ENCODE results near the gene CES1.
"Not testable (repeated sequence)": the region's sequence is repeated elsewhere in the genome, so short reads cannot be mapped to it uniquely, and the experiment has no call there.

The CES1 gene

DNA sequence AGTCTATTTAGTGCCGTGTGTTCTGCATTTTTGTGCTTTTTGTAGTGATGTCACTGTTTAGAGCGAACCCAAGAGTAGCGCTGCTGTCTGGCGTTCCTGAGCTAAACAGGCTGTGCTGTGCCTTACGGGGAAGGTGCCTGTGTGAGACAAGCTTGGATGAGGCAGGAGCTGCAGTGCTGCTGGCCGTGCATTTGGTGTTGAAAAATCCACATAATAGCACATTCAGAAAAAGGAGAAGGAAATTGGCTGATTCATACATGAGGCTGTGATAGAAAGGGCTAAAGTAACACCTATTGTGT, 50.2 kb downstream of the CES1 start:
- not testable (repeated sequence) for DNase-seq

GRCh38 chr16:55782091-55782792, 50.7 kb downstream of the CES1 start:
- not testable (repeated sequence) for DNase-seq

DNA sequence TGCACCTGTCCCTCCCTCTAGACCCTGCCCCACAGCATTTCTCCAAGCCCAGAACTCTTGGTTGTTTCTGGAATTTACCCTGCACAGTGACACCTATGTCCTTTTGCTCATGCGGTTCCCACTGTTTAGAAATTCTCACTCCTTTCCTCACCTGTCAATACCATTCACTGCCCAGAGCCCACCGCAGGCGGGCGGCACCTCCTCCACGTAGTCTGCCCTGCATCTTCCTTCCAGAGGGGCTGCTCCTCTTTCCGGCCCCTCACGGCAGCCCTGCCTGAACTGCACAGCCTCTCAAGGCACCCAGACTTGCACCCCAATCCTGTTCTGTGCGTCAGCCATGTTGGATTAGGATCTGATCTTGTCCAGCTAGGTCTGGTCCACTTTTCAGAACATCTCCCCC, 51.4 kb downstream of the CES1 start:
- not testable (repeated sequence) for DNase-seq

DNA sequence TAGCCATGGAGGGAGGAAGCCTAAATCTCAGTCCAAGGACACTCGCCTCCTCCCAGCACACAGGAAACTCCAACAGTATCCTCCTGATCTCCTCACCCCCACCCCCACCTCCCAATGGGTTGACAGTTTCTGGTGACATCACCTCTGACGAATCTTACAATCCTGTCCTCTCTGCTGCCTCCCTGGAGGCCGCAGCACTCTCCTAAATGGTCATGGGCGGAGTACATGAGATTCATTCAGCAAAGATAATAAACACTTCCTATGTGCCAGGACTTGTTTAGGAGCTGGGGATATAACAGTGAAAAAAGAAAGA, 52.8 kb downstream of the CES1 start:
- not testable (repeated sequence) for DNase-seq

DNA sequence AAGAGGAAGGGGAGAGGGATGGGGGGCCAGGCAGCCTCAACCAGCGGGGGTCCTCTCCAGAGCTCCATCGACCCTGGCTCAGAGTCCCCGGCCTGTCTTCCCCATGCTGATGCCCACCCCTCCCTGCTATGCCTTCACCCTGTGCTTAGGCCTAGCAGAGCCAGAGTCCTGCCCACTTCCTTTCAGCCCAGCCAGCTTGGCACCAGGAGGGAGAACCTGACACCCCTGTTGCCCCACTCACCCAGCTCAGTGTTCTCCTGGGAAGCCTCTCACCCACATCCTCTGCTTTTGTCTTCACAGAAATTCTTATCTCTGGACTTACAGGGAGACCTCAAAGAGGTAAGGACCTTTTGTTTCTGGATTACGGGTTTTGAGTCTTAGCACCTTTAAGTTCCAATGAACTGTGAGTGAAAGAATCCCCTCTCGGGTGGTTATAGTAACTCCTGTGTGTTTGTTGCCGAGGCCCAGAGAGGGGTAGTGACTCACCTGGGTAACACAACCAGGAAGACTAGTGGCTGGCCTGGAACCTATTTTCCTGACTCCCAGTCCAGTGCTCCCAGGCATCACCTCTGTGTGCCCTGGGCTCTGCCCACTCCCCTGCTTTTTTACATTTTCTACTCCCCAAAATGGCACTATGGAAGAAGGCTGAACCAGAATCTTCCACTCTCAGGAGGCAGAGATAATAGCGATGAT, 53.3 kb downstream of the CES1 start:
- no peak for DNase-seq

DNA sequence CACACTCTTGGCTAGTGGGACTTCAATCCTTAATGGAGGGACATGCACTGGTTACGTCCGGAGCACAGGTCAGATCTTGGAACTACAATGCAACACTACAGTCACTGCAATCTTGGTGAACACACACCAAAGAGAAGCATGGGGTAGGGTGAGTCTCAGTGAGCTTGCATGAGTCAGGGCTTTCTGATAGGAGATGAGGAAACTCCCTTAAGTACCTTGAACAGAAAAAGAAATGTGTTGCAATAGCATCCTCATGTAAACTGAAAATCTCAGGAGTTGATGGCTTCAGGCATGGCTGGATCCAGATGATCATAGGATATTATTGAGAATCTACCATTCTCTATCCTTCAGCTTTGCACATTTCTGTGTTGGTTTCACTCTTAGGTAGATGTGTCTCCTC, 54.1 kb downstream of the CES1 start:
- DNase-seq = no peak

- DNase-seq = no peak
These were observed 57.0 kb downstream of the CES1 start for GRCh38 chr16:55775857-55776256.

- no peak for DNase-seq
These were observed 58.9 kb downstream of the CES1 start for GRCh38 chr16:55773859-55774549.

DNA sequence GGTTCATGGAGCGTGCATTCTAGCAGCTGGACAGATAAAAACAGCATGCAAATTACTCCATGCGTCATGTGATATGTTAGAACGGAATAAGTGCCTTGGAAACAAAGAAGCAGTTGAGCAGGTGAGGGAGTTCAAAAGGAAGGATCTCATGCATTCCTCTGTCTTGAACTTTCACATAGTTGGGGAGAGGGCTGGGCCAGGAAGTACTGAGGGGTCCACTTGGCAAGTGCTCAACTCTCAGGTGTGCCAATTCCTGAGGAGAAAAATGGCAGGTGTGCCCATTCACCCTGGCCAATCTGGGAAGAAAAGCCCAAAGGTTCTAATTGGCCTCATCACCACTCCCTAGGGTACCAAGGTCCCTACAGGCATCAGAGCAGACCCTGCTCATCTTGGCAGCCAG, 67.7 kb downstream of the CES1 start:
- no peak for DNase-seq

DNA sequence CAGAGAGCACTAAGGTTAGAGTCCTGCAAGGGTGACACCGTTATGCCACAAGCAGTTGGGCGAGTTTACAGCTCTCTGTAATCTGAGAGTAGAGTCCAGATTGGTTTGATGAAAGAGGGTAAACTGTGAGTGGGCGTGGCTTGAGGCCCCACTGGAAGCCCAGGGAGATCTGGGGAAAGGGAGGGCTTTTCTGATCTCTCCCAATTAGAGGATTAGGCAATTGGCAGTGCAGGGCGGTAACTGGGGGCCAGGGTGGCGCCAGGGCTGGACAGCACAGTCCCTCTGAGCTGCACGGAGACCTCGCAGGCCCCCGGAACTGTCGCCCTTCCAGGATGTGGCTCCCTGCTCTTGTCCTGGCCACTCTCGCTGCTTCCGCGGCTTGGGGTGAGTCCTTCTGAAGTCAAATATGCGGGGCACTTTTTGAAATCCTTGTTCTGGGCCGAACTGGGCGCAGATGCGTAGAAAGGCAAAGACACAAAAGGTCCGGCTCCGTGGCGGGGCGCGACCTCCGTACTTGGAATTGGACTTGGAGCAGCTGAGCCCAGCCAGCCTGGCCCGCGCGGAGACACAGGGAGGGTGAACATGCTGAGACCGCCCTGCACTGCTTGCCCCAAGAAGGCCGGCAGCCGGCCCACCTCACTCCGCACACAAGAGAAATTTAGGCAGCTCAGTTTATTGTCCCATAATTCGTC, 72.4 kb downstream of the CES1 start:
- DNase-seq = no peak

GRCh38 chr16:55759965-55760309, 73.0 kb downstream of the CES1 start:
- DNase-seq = not testable (repeated sequence)

DNA sequence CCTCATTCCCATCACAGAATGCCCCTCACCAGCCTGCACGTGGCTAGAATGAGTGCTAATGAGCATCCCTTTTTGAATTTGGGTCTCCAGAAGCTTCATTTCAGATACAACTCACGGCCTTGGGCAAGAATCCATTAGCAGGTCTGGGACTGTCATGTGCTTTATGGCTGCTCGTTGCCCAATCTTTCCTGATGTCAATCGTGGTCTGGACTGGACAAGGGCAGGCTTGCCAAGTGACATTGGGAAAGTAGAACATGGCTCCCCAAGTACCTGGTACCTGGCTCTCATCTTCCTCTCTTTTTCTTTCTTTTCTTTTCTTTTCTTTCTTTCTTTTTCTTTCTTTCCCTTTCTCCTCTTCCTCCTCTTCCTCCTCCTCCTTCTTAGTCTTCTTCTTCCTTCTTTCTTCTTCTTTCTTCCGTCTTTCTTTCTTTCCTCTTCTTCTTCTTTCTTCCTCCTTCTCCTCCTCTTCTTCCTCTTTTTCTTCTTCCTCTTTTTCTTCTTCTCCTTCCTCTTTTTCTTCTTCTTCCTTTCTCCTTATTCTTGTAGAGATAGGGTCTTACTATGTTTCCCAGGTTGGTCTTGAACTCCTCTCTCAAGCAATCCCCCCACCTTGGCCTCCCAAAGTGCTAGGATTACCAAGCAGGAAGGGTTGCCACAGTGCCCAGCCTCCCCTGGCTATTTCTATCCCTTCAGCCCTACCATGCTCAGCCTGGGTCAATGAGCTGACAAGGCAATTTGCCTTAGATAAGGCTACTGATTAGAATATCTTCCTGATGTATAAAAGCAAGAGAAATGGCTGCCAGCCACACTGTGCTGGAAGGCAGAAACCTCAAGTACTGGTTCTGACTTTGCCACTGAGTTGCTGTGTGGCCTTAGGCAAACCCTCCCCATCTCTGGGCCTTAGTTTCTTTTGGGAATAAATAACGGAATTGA, 75.0 kb downstream of the CES1 start:
- not testable (repeated sequence) for DNase-seq

GRCh38 chr16:55756963-55757362, 75.9 kb downstream of the CES1 start:
- DNase-seq = no peak

DNA sequence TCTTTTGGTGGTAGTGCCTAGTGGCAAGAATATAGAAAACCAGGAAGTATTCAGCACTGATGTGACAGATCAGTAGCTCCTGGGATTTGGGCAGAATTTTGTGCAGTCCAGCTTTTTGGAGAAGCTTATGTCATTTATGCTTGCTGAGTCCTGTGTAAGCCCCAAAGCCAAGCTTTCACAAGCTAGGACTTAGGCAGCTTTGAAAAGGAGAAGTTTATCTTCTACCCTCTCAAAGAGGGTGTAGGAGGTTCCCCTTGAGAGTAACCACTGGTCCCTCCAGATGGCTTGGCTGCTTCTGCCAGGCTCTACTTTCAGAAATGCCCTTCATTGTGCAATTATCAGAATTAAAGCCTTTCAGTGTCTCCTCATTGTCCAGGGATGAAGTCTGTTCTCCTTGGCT, 78.8 kb downstream of the CES1 start:
- DNase-seq = no peak

- not testable (repeated sequence) for DNase-seq
These were observed 79.7 kb downstream of the CES1 start for GRCh38 chr16:55753145-55753631.
